Heart right ventricle (tissue), 16 donors: ENCODE results near the gene WDR81. TPM values are rescaled to one million over a fixed set of nuclear protein-coding genes. Genes with fewer than 3 reads are reported as not detected.

Experiments
- ATAC-seq, 8 donors: fragments of 200-7000 bp; cut with Tn5 transposase; one replicate each; pipeline ENCODE4 v1.9.1; 2020; ENCODE audit warnings: mild to moderate bottlenecking in 8 of 8, moderate library complexity in 8 of 8, moderate number of reproducible peaks in 1 of 8
- DNase-seq, 2 donors: peaks; one replicate each; pipeline ENCODE4 v3.0.0-alpha.2; 2020
- H3K27ac ChIP-seq, 10 donors: fragments of 200-600 bp; sonication (generic) in 2 of 10; one replicate each; pipeline versions ENCODE4 v1.5.0 to v1.8.0; 2020 to 2022; ENCODE audit warnings: mild to moderate bottlenecking in 3 of 10
- H3K27me3 ChIP-seq, 7 donors: fragments of 200-600 bp; one replicate each; pipeline ENCODE4 v1.8.0; 2021 to 2022; ENCODE audit warnings: mild to moderate bottlenecking in 2 of 7
- H3K36me3 ChIP-seq, 9 donors: fragments of 200-600 bp; sonication (generic) in 1 of 9; one replicate each; pipeline versions ENCODE4 v1.5.0 to v1.8.0; 2020 to 2022; ENCODE audit warnings: mild to moderate bottlenecking in 2 of 9
- H3K4me1 ChIP-seq, 9 donors: fragments of 200-600 bp; sonication (generic) in 1 of 9; one replicate each; pipeline versions ENCODE4 v1.5.0 to v1.8.0; 2020 to 2022; ENCODE audit warnings: mild to moderate bottlenecking in 4 of 9
- H3K4me3 ChIP-seq, 10 donors: fragments of 200-600 bp; sonication (generic) in 2 of 10; one replicate each; pipeline versions ENCODE4 v1.5.0 to v1.8.0; 2020 to 2022; ENCODE audit warnings: mild to moderate bottlenecking in 7 of 10, moderate library complexity in 2 of 10
- H3K9me3 ChIP-seq, 11 donors: fragments of 200-600 bp in 10 of 11; sonication (generic) in 2 of 11; one replicate each; pipeline versions ENCODE4 v1.5.0 to v1.8.0; 2013 to 2022; ENCODE audit warnings: mild to moderate bottlenecking in 2 of 11, control low read depth in 1 of 11, moderate library complexity in 1 of 11
- CTCF ChIP-seq, 9 donors: fragments of 200-600 bp; sonication (generic) in 2 of 9; IDR thresholded peaks; one replicate each; pipeline versions ENCODE4 v1.5.0 to v1.8.0; 2021 to 2022; ENCODE audit warnings: antibody characterized with exemption in 9 of 9, mild to moderate bottlenecking in 5 of 9, moderate library complexity in 1 of 9
- WGBS, 2 donors: extraction: QIAGEN DNeasy Blood & Tissue Kit; methylation state at CpG; one replicate each; pipeline ENCODE4 v1.1.7; 2013; ENCODE audit warnings: inconsistent platforms in 1 of 2; 5-methylcytosine and 5-hydroxymethylcytosine counted together
- intact Hi-C, 10 donors: fragments of 100-400 bp; cut with DNase I; formaldehyde crosslinking; loops; one replicate each; pipeline versions ENCODE4 v1.11.1 to v1.14.2; 2022
- polyA plus RNA-seq, 2 donors: library from polyadenylated mRNA; stranded (reverse); fragments of 200-250 nt; gene quantifications; one replicate each; pipeline ENCODE4 v1.2.3, GENCODE V29; 2013
- total RNA-seq, 10 donors: library from RNA; stranded (reverse); fragmentation: NEBNext Ultra II Directional in 3 of 10; extraction: Animal tissue kit (Norgen Biotek cat#: 25700) in 3 of 10; gene quantifications; one replicate each; pipeline versions ENCODE4 v1.2.1 to v1.2.4, GENCODE V29; 2021 to 2023
- donor health status: Arrhythmogenic right ventricular cardiomyopathy.
- donor health status: ischemic (EF 13 %, LVEDD 7.1; RV severe dilation, severe dysfunction).
- donor health status: healthy with polysubstance abuse.
- donor health status: DM: no; HTN: yes; CAD: no.
- donor health status: DM: no; HTN: no; CAD: no.
- donor health status: ischemic (EF 25% LVEDD 6.9; RV normal size, moderate dysfunction).
- donor health status: ischemic (EF 25% LVEDD 5.7; RV mildly dilated, moderate dysfunction).
- donor health status: healthy.
- donor health status: DM: yes; HTN: yes; CAD: no.
- donor health status: Ischemic cardiomyopathy.
- donor health status: ischemic (EF 35%, LVEDD 5.7; RV mildly dilated, moderate dysfunction).
- donor health status: nonischemic (EF 11% LVEDD 7.7; RV severe dilation, severe dysfunction).
- donor health status: DM: yes; HTN: yes; CAD: no.
- donor health status: PGD.
- donor health status: ischemic (EF 29% LVEDD 5.4; RV normal size, mild dysfunction).
- donor health status: nonischemic (EF 23%, LVEDD 6.1; RV moderate dilation, normal function).

WDR81 gene
- total and polyA plus RNA-seq, 12 donors, result 7.7 to 16.9 (median 9.2) TPM

DNA sequence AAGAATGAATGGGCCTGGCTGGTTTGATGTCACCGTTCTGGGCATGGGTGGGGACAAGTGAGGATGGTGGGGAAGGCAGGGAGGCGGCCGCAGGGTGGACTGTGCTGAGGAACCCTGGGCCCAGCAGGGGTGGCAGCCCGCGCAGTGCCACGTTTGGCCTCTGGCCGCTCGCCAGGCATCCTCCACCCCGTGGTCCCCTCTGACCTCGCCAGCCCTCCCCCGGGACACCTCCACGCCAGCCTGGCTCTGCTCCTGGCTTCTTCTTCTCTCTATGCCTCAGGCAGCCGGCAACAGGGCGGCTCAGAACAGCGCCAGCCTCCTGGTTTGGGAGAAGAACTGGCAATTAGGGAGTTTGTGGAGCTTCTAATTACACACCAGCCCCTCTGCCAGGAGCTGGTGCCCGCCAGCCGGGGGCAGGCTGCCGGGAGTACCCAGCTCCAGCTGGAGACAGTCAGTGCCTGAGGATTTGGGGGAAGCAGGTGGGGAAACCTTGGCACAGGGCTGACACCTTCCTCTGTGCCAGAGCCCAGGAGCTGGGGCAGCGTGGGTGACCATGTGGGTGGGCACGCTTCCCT lies 30.8 kb downstream of the WDR81 start:
- H3K4me1 ChIP-seq, result peaks cover 0 to 39% (median 0%) of the 10 kb centered on the region in 9 donors
- no peak for DNase-seq
- H3K27ac ChIP-seq, result no peak overlapping the region
- intact Hi-C loops, result loop anchor here in 1 of 10 donors (10.0 kb wide), 1 partner anchor 1339 kb away; no protein-coding TSS in a partner anchor
- no peaks in the 10 kb centered on the region for H3K27me3 ChIP-seq
- H3K4me3 ChIP-seq, result no peak overlapping the region
- peak in 1 of 8 donors; percentile 7 for ATAC-seq
- no peaks in the 10 kb centered on the region for H3K9me3 ChIP-seq
- WGBS, 2 donors, result 81 to 87% methylated on average over 20 of the region's 20 CpGs
- H3K36me3 ChIP-seq, result no peaks in the 10 kb centered on the region
- no peak for TF ChIP-seq CTCF (IDR thresholded peaks at IDR 0.05)

- no peaks in the 10 kb centered on the region for H3K27me3 ChIP-seq
- WGBS, 2 donors, result 65 to 70% methylated on average over 17 of the region's 17 CpGs
- no peak for DNase-seq
- intact Hi-C loops, result loop anchor here in 1 of 10 donors (10.0 kb wide), 1 partner anchor 1339 kb away; no protein-coding TSS in a partner anchor
- no peaks in the 10 kb centered on the region for H3K36me3 ChIP-seq
- no peaks in the 10 kb centered on the region for H3K9me3 ChIP-seq
- H3K4me3 ChIP-seq, result no peak overlapping the region
- H3K27ac ChIP-seq, result no peak overlapping the region
- ATAC-seq, result no peak
- peaks cover 0 to 39% (median 0%) of the 10 kb centered on the region in 9 donors for H3K4me1 ChIP-seq
- no peak for TF ChIP-seq CTCF (IDR thresholded peaks at IDR 0.05)
Observed at GRCh38 chr17:1755827-1756262, 31.3 kb downstream of the WDR81 start.

GRCh38 chr17:1758807-1759206 lies 34.3 kb downstream of the WDR81 start:
- ATAC-seq (no peak), DNase-seq (no peak)
- 64% methylated on average over 15 of the region's 15 CpGs for WGBS, 2 donors
- no peaks in the 10 kb centered on the region for H3K36me3 ChIP-seq
- H3K27me3 ChIP-seq, result no peaks in the 10 kb centered on the region
- no peak for TF ChIP-seq CTCF (IDR thresholded peaks at IDR 0.05)
- intact Hi-C loops, result loop anchor here in 1 of 10 donors (10.0 kb wide), 1 partner anchor 1336 kb away; no protein-coding TSS in a partner anchor
- H3K4me1 ChIP-seq, result peaks cover 0 to 41% (median 7%) of the 10 kb centered on the region in 9 donors
- H3K27ac ChIP-seq, result peak overlapping the region in 1 of 10 donors; percentile 73
- H3K4me3 ChIP-seq, result no peak overlapping the region
- no peaks in the 10 kb centered on the region for H3K9me3 ChIP-seq

DNA sequence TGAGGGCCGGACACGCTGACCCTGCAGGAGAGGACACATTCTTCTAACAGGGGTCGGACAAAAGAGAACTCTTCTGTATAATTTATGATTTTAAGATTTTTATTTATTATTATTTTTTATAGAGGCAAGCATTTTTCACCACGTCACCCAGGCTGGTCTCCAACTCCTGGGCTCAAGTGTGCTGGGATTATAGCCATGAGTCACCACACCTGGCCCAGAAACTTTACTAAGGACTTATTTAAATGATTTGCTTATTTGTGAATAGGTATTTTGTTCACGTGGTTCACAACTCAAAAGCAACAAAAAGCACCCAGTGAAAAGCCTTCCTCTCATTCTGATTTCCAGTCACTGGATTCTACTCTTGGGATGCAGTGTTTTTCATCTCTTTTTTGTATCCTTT lies 35.0 kb downstream of the WDR81 start:
- Histone ChIP-seq H3K4me1 (peaks cover 0 to 43% (median 11%) of the 10 kb centered on the region in 9 donors), H3K27me3 (no peaks in the 10 kb centered on the region), H3K27ac (peak overlapping the region in 1 of 10 donors; percentile 73), H3K36me3 (no peaks in the 10 kb centered on the region), H3K4me3 (no peak overlapping the region), H3K9me3 (no peaks in the 10 kb centered on the region)
- WGBS, 2 donors, result 85 to 93% methylated on average over 5 of the region's 5 CpGs
- DNase-seq (no peak), ATAC-seq (no peak)
- TF ChIP-seq CTCF (IDR thresholded peaks at IDR 0.05), result no peak
- intact Hi-C loops, result loop anchor here in 1 of 10 donors (10.0 kb wide), 1 partner anchor 1335 kb away; no protein-coding TSS in a partner anchor
